A375 (cell line): ENCODE results near the gene LRRC38. TPM values are rescaled to one million over a fixed set of nuclear protein-coding genes. Genes with fewer than 3 reads are reported as not detected.

ENCODE experiments used
- total RNA-seq: library from RNA; depleted of rRNA; stranded (reverse); fragments of >200 nt; shearing (Covaris generic); gene quantifications from 2 replicates; pipeline ENCODE4 v1.2.3, GENCODE V29; 2014; rRNA removed

Gene LRRC38, protein sequence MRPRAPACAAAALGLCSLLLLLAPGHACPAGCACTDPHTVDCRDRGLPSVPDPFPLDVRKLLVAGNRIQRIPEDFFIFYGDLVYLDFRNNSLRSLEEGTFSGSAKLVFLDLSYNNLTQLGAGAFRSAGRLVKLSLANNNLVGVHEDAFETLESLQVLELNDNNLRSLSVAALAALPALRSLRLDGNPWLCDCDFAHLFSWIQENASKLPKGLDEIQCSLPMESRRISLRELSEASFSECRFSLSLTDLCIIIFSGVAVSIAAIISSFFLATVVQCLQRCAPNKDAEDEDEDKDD
- total RNA-seq = not detected in 2 replicates

DNA sequence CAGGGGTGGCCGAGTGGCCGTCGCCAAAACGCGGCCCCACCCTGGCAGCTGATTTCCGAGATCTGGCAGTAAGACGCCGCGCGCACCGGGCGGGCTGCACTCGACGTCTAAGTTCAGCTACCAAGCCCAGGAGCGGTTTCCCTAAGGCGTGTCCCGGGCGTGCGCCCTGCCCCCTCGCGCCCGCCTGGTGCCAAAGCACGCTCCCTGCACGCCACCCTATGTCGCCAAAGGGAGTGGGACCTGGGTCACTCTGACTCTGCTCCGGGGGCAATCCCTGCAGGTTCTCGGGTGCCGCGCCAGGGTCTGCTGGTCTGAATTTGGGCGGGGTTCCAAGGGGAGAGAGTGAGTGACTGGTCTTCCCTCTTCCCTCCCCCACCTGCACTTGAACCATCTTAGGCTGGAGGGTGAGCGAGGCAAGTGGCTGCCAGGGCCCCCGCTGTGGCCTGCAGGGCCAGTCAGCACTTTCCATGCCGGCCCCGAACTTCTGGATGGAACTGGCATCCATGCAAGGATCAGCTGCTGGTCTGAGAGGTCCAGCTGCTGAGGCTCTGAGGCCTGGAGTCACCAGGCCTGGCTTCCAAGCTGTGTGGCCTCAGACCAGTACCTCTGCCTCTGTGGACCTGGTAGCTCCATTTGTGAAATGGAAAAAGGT lies at the start of gene LRRC38:
Gene LRRC38, minus strand, starts transcription at position 109 of the 652 bp plus-strand sequence. CDS start 410 bp downstream, outside the sequence.

Other genes starting within 250 kb of the LRRC38 start
- gene PRAMEF8, start 228.9 kb downstream of the LRRC38 start, total RNA-seq = not detected in 2 replicates
- gene PRAMEF33, start 210.5 kb downstream of the LRRC38 start, total RNA-seq = not detected in 2 replicates
- gene PRAMEF15, start 198.4 kb downstream of the LRRC38 start, total RNA-seq = not detected in 2 replicates
- gene PRAMEF14, start 166.9 kb downstream of the LRRC38 start, total RNA-seq = not detected in 2 replicates
- gene PRAMEF19, start 142.1 kb downstream of the LRRC38 start, total RNA-seq = not detected in 2 replicates
- not detected in 2 replicates for gene PRAMEF17, start 124.4 kb downstream of the LRRC38 start, total RNA-seq
- not detected in 2 replicates for gene PRAMEF20, start 103.6 kb downstream of the LRRC38 start, total RNA-seq
- 0.80 TPM in 1 of 2 replicates, not detected in the other for gene PDPN, start 69.8 kb upstream of the LRRC38 start, total RNA-seq
- 13.4 and 15.5 TPM in 2 replicates for gene PRDM2, start 186.2 kb upstream of the LRRC38 start, total RNA-seq